ENCODE data around the gene DDX42.
"Not testable (repeated sequence)": the region's sequence is repeated elsewhere in the genome, so short reads cannot be mapped to it uniquely, and the experiment has no call there.

Gene DDX42

GRCh38 chr17:63841350-63842172 is 67.6 kb downstream of the DDX42 start:
- DNase-seq, result no peak

GRCh38 chr17:63842173-63842539 is 68.2 kb downstream of the DDX42 start:
- no peak for DNase-seq

- peak; percentile 99 for DNase-seq
Observed at GRCh38 chr17:63842540-63843386, 68.8 kb downstream of the DDX42 start, which contains the start of gene SMARCD2. Gene SMARCD2, minus strand, starts transcription at chr17:63842685. Its CDS starts 11 bp downstream, at chr17:63842674.

- not testable (repeated sequence) for DNase-seq
Observed at GRCh38 chr17:63843387-63843888, 69.5 kb downstream of the DDX42 start.

- DNase-seq, result no peak
Observed at GRCh38 chr17:63843910-63844677, 70.1 kb downstream of the DDX42 start.

GRCh38 chr17:63845509-63845908 is 71.5 kb downstream of the DDX42 start:
- no peak for DNase-seq

- DNase-seq, result no peak
Observed at GRCh38 chr17:63847525-63848249, 73.7 kb downstream of the DDX42 start.

GRCh38 chr17:63848834-63849689 is 75.1 kb downstream of the DDX42 start:
- peak; percentile 97 for DNase-seq

- no peak for DNase-seq
Observed at GRCh38 chr17:63850401-63850800, 76.4 kb downstream of the DDX42 start.

GRCh38 chr17:63853260-63853659 is 79.3 kb downstream of the DDX42 start:
- no peak for DNase-seq

GRCh38 chr17:63854709-63855108 is 80.7 kb downstream of the DDX42 start:
- no peak for DNase-seq

- DNase-seq, result no peak
Observed at GRCh38 chr17:63855185-63855584, 81.2 kb downstream of the DDX42 start.

- not testable (repeated sequence) for DNase-seq
Observed at GRCh38 chr17:63856425-63856824, 82.5 kb downstream of the DDX42 start.

- no peak for DNase-seq
Observed at GRCh38 chr17:63859257-63859656, 85.3 kb downstream of the DDX42 start.

- not testable (repeated sequence) for DNase-seq
Observed at GRCh38 chr17:63866625-63867024, 92.7 kb downstream of the DDX42 start.
